GM20000 (cell line): ENCODE results near the gene KCNA3.
A peak's percentile ranks its signal among the peaks of the same experiment; 100 is the strongest.

ENCODE experiments used
- DNase-seq: peaks from one replicate; pipeline ENCODE4 v3.0.0; 2012; ENCODE audit warnings: low spot score
- CTCF ChIP-seq: IDR thresholded peaks from 2 replicates; pipeline ENCODE4 v1.5.1; 2012; ENCODE audit warnings: mild to moderate bottlenecking, control low read depth; ENCODE audit errors: extremely low read depth, missing control alignments

KCNA3 gene

GRCh38 chr1:110634455-110635311, 40.1 kb downstream of the KCNA3 start:
- DNase-seq: peak; percentile 76
- TF ChIP-seq CTCF: no peak

- no peak for DNase-seq
- no peak for TF ChIP-seq CTCF
Measured at GRCh38 chr1:110634086-110634454, 40.7 kb downstream of the KCNA3 start.

- TF ChIP-seq CTCF: no peak
- no peak for DNase-seq
Measured at GRCh38 chr1:110633646-110634030, 41.1 kb downstream of the KCNA3 start.

GRCh38 chr1:110631836-110632620, 42.7 kb downstream of the KCNA3 start:
- no peak for DNase-seq
- no peak for TF ChIP-seq CTCF

- peak; percentile 67 for DNase-seq
- peak; percentile 78 for TF ChIP-seq CTCF
Measured at GRCh38 chr1:110630839-110631663, 43.7 kb downstream of the KCNA3 start.

- TF ChIP-seq CTCF: no peak
- DNase-seq: no peak
Measured at GRCh38 chr1:110628323-110629105, 46.2 kb downstream of the KCNA3 start.
